Neural cell (in vitro differentiated cells): ENCODE results near the gene BMPR1B. TPM values are rescaled to one million over a fixed set of nuclear protein-coding genes. Genes with fewer than 3 reads are reported as not detected.

Experiments
- H2AFZ ChIP-seq: fragments of 200-600, 300-800 bp; sonication (generic), shearing (Covaris generic); 2 replicates; pipeline ENCODE4 v1.6.0; 2014; ENCODE audit warnings: low read depth, mild to moderate bottlenecking, antibody characterized with exemption, low read length, moderate library complexity
- H3F3A ChIP-seq: fragments of 200-600 bp; shearing (Covaris generic); 2 replicates; pipeline ENCODE4 v1.6.1; 2016; ENCODE audit warnings: mild to moderate bottlenecking, moderate library complexity, mixed read lengths, antibody characterized with exemption, low read length; ENCODE audit not compliant: insufficient read depth, poor library complexity, severe bottlenecking
- H3K27ac ChIP-seq: fragments of 200-600, 300-800 bp; sonication (generic), shearing (Covaris generic); 2 replicates; pipeline ENCODE4 v1.5.1; 2014; ENCODE audit warnings: mild to moderate bottlenecking, low read length, moderate library complexity
- H3K27me3 ChIP-seq: fragments of 300-800, 200-600 bp; sonication (generic), shearing (Covaris generic); 2 replicates; pipeline ENCODE4 v1.6.0; 2014; ENCODE audit warnings: mild to moderate bottlenecking, low read depth, low read length, moderate library complexity; ENCODE audit not compliant: insufficient read depth
- H3K36me3 ChIP-seq: fragments of 300-800, 200-600 bp; sonication (generic), shearing (Covaris generic); 2 replicates; pipeline ENCODE4 v1.5.1; 2014; ENCODE audit warnings: mild to moderate bottlenecking, antibody characterized with exemption, low read length, moderate library complexity; ENCODE audit not compliant: insufficient read depth
- H3K4me2 ChIP-seq: fragments of 300-800, 200-600 bp; sonication (generic), shearing (Covaris generic); 2 replicates; pipeline ENCODE4 v1.6.0; 2014; ENCODE audit warnings: mild to moderate bottlenecking, low read length
- H3K4me3 ChIP-seq: fragments of 300-800, 200-600 bp; sonication (generic), shearing (Covaris generic); 2 replicates; pipeline ENCODE4 v1.5.1; 2014; ENCODE audit warnings: mild to moderate bottlenecking, low read length, moderate library complexity
- H3K79me2 ChIP-seq: fragments of 200-600 bp; shearing (Covaris generic); replicated peaks from 2 replicates; pipeline ENCODE4 v1.6.0; 2014; ENCODE audit warnings: mild to moderate bottlenecking, low read length, moderate library complexity; ENCODE audit not compliant: insufficient read depth
- H3K9ac ChIP-seq: fragments of 300-800, 200-600 bp; sonication (generic), shearing (Covaris generic); 2 replicates; pipeline ENCODE4 v1.6.1; 2016; ENCODE audit warnings: mild to moderate bottlenecking, low read length, mixed read lengths
- H3K9me2 ChIP-seq: fragments of 200-600 bp; shearing (Covaris generic); 2 replicates; pipeline ENCODE4 v1.6.1; 2016; ENCODE audit warnings: mild to moderate bottlenecking, low read length, mixed read lengths; ENCODE audit not compliant: insufficient read depth
- H3K9me3 ChIP-seq: fragments of 200-600, 300-800 bp; sonication (generic), shearing (Covaris generic); 2 replicates; pipeline ENCODE4 v1.6.1; 2016; ENCODE audit warnings: mild to moderate bottlenecking, mixed run types, low read length, moderate library complexity, mixed read lengths
- H4K20me1 ChIP-seq: fragments of 200-600 bp; shearing (Covaris generic); 2 replicates; pipeline ENCODE4 v1.6.1; 2016; ENCODE audit warnings: mild to moderate bottlenecking, mixed run types; ENCODE audit not compliant: insufficient read depth
- CTCF ChIP-seq: fragments of 450-650 bp; IDR thresholded peaks from 2 replicates; pipeline ENCODE4 v1.5.1; 2014; ENCODE audit warnings: antibody characterized with exemption, mild to moderate bottlenecking, moderate library complexity; ENCODE audit not compliant: poor library complexity, severe bottlenecking
- EP300 ChIP-seq: fragments of 450-650 bp; conservative IDR thresholded peaks from 2 replicates; pipeline ENCODE4 v1.6.1; 2014; ENCODE audit warnings: antibody characterized with exemption, mild to moderate bottlenecking, moderate library complexity; ENCODE audit not compliant: poor library complexity, severe bottlenecking
- EZH2 ChIP-seq: fragments of 200-600, 300-800 bp; shearing (Covaris generic), sonication (generic); IDR thresholded peaks from 2 replicates; pipeline ENCODE4 v1.6.1; 2014; ENCODE audit warnings: antibody characterized with exemption, low read length, borderline replicate concordance, mild to moderate bottlenecking; ENCODE audit not compliant: insufficient read depth, poor library complexity, severe bottlenecking
- MXI1 ChIP-seq: fragments of 450-650 bp; conservative IDR thresholded peaks from 2 replicates; pipeline ENCODE4 v1.6.1; 2014; ENCODE audit warnings: antibody characterized with exemption, mild to moderate bottlenecking; ENCODE audit not compliant: poor library complexity, severe bottlenecking
- POLR2AphosphoS5 ChIP-seq: IDR thresholded peaks from 2 replicates; pipeline ENCODE4 v1.6.1; 2012
- RAD21 ChIP-seq: fragments of 450-650 bp; conservative IDR thresholded peaks from 2 replicates; pipeline ENCODE4 v1.6.1; 2014; ENCODE audit warnings: antibody characterized with exemption, mild to moderate bottlenecking, moderate library complexity
- REST ChIP-seq: IDR thresholded peaks from 2 replicates; pipeline ENCODE4 v1.6.1; 2012; ENCODE audit warnings: borderline replicate concordance
- SMC3 ChIP-seq: fragments of 450-650 bp; conservative IDR thresholded peaks from 2 replicates; pipeline ENCODE4 v1.6.1; 2014; ENCODE audit warnings: antibody characterized with exemption, mild to moderate bottlenecking, moderate library complexity; ENCODE audit not compliant: poor library complexity
- TAF1 ChIP-seq: IDR thresholded peaks from 2 replicates; pipeline ENCODE4 v1.6.1; 2012; ENCODE audit warnings: low read depth
- polyA minus RNA-seq: library from RNA; depleted of rRNA, polyadenylated mRNA; stranded (reverse); fragments of >200 nt; gene quantifications from 2 replicates; pipeline ENCODE4 v1.2.3, GENCODE V29; 2014
- polyA plus RNA-seq: library from polyadenylated mRNA; depleted of rRNA; stranded (reverse); fragments of >200 nt; gene quantifications from 2 replicates; pipeline ENCODE4 v1.2.3, GENCODE V29; 2014

BMPR1B gene
- polyA plus RNA-seq (1.6 and 2.5 TPM in 2 replicates), polyA minus RNA-seq (5.3 and 7.3 TPM in 2 replicates)

GRCh38 chr4:94757192-94758140, at the start of gene BMPR1B:
TSS of gene BMPR1B (plus strand) at chr4:94757955. CDS start at chr4:95104425, 346,470 bp downstream.
- peaks cover 42% of the 10 kb centered on the region for H3K27me3 ChIP-seq
- no peaks in the 10 kb centered on the region for H3K79me2 ChIP-seq
- H3K9ac ChIP-seq: peak within 1 kb of the TSS; percentile 54
- H3K4me2 ChIP-seq: peak within 1 kb of the TSS; percentile 75
- TF ChIP-seq CTCF (peak; percentile 34), EZH2 (no peak), RAD21 (peak; percentile 39), SMC3 (peak; percentile 43), TAF1 (no peak), EP300 (no peak), REST (peak; percentile 16), POLR2AphosphoS5 (peak; percentile 27), MXI1 (no peak)
- H3K36me3 ChIP-seq: no peaks in the 10 kb centered on the region
- H3K9me3 ChIP-seq: no peaks in the 10 kb centered on the region
- peaks cover 2% of the 10 kb centered on the region for H3F3A ChIP-seq
- H3K4me3 ChIP-seq: peak within 1 kb of the TSS; percentile 75
- no peak within 1 kb of the TSS for H3K27ac ChIP-seq
- H2AFZ ChIP-seq: peak within 1 kb of the TSS; percentile 43
- H4K20me1 ChIP-seq: no peaks in the 10 kb centered on the region
- no peaks in the 10 kb centered on the region for H3K9me2 ChIP-seq

- Histone ChIP-seq H3K9ac (no peak overlapping the region), H2AFZ (no peak overlapping the region), H3K79me2 (no peaks in the 10 kb centered on the region), H3K9me3 (no peaks in the 10 kb centered on the region), H3K27ac (no peak overlapping the region), H3K27me3 (no peaks in the 10 kb centered on the region), H3K4me2 (no peak overlapping the region), H3K4me3 (no peak overlapping the region), H3K36me3 (no peaks in the 10 kb centered on the region), H3F3A (no peaks in the 10 kb centered on the region), H3K9me2 (no peaks in the 10 kb centered on the region), H4K20me1 (no peaks in the 10 kb centered on the region)
- TF ChIP-seq TAF1 (no peak), SMC3 (no peak)
Measured at GRCh38 chr4:94711635-94712034, 46.1 kb upstream of the BMPR1B start.
